GM10847 (cell line): ENCODE data around the gene RAB3IP.

Experiments
- POLR2A ChIP-seq: IDR thresholded peaks from 2 replicates; pipeline ENCODE4 v1.6.1; 2011; ENCODE audit not compliant: insufficient read length; ENCODE audit errors: extremely low read depth

RAB3IP gene, protein sequence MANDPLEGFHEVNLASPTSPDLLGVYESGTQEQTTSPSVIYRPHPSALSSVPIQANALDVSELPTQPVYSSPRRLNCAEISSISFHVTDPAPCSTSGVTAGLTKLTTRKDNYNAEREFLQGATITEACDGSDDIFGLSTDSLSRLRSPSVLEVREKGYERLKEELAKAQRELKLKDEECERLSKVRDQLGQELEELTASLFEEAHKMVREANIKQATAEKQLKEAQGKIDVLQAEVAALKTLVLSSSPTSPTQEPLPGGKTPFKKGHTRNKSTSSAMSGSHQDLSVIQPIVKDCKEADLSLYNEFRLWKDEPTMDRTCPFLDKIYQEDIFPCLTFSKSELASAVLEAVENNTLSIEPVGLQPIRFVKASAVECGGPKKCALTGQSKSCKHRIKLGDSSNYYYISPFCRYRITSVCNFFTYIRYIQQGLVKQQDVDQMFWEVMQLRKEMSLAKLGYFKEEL

GRCh38 chr12:69738351-69739286, at the start of gene RAB3IP:
Gene RAB3IP (plus strand): TSS chr12:69738860. CDS start chr12:69755409, 16,549 bp downstream.
- TF ChIP-seq POLR2A, result peak; percentile 49

GRCh38 chr12:69689638-69690037, 49.0 kb upstream of the RAB3IP start:
- no peak for TF ChIP-seq POLR2A

DNA sequence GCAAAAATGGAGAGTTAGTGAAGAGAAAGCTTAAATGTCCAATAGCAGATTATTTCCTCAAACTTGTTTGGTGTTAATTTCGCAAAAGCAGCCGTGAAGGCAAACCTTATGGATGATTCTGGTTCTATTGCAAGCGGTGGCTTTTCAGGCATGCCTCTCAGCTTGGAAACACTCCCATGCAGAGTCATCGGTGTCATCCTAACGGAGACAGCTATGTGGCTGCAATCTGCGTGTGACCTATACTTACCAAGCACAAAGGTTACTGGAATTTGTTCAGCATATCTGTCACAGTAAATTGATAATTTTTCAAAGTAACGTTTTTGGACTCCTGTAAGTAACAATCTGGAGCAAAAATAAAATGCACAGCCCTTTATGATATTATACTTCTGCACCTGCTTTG, 44.5 kb upstream of the RAB3IP start:
- TF ChIP-seq POLR2A, result no peak

DNA sequence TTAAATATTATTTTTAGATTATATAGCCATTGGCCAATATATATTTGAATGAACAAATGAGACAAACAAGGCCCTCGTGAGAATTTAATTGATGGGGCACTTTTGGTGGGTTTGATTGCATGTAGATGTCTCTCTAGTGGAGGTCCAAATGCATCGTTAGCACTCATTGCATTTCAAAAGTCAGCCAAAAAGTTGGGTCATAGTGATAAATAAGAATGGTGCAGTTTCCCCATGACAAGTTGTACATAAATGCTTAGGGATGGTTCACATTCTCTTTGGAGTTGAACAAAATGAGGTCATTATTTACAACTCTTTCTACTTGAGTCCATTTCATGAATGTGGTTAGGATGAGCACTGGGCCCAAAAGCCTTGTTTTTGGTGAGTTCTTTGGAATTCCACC, 40.6 kb upstream of the RAB3IP start:
- TF ChIP-seq POLR2A, result no peak

GRCh38 chr12:69698769-69699540, 39.7 kb upstream of the RAB3IP start, which contains the start of gene BEST3:
Gene BEST3 (minus strand): TSS chr12:69699303. CDS start chr12:69697798, 1,505 bp downstream.
- no peak for TF ChIP-seq POLR2A

DNA sequence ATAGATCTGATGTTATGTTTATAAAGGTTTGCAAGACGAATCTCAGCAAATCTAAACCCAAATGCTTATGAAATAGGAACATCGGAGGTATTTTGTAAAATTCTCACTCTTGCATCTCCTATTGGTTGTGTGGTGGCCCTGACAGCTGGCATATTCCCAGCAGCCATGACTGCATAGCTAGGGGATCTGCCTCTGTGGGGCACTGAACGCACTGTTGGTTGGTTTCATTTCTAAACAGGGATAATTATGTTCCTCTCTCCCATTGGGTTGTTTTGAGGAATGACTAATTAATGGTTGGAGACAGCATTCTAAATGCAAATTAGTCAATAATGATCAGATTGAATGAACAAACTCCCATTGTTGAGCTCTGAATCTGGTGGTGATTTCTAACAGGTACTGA, 36.8 kb upstream of the RAB3IP start:
- no peak for TF ChIP-seq POLR2A

DNA sequence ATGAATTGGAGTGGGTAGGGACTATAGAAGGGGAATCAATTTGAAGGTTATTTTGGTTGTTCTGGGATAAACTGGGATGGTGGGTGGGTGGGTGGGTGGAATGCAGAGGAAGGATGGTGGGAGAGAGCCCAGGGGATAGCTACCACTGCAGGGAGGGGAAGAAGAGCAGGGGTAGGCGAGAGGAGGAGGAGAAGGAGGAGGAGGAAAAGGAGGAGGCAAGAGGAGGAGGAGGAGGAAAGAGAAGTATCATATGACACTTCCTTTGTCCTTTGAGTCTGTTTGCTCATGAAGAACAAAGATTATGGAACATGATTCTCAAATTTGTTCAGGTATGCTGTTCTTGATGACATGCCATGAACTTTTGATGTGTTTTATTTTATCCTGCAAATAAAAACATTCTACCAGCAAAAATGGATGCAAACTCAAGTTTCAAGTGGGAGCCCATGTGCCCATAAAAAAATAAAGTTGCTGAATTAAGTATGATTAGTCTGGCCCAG, 35.5 kb upstream of the RAB3IP start:
- TF ChIP-seq POLR2A, result no peak

DNA sequence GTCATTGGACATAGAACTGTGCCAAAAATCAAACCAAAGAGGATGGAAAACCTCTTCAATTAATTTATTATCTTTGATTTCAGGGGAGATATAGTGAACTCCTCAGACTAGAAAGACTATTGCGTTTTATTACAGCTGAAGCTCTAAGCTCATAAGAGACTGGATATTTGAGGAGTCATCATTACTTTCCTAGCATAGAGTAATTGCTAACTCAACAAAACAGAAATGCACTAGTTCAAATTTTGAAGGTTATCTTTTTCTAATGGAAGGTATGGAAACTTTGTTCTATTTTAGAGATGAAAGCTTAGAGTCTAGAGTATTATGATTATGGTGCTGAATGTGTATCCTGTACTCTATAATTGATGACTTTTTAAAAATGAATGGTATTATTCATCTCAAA, 34.3 kb upstream of the RAB3IP start:
- TF ChIP-seq POLR2A, result no peak

GRCh38 chr12:69708649-69709048, 30.0 kb upstream of the RAB3IP start:
- TF ChIP-seq POLR2A, result no peak

- no peak for TF ChIP-seq POLR2A
Observed at GRCh38 chr12:69712826-69713225, 25.8 kb upstream of the RAB3IP start.

DNA sequence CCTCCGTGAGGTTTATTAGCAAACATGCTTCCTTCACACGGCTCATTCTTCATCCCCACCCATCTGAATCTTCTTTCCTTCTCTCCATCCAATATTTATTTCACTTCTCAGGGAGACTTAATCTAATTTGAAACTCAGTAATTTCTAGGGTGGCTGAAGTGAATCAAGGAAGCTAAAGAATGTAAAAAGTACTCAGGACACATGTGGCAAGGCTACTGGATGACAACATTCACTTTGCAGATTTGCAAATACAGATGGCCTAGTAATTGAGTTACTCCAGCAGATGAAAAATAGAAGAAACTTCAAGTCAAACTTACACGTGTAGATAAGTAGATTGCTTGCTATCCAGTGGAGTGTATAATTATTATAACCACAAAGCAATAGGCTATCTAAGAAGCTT, 24.1 kb upstream of the RAB3IP start:
- TF ChIP-seq POLR2A, result no peak

DNA sequence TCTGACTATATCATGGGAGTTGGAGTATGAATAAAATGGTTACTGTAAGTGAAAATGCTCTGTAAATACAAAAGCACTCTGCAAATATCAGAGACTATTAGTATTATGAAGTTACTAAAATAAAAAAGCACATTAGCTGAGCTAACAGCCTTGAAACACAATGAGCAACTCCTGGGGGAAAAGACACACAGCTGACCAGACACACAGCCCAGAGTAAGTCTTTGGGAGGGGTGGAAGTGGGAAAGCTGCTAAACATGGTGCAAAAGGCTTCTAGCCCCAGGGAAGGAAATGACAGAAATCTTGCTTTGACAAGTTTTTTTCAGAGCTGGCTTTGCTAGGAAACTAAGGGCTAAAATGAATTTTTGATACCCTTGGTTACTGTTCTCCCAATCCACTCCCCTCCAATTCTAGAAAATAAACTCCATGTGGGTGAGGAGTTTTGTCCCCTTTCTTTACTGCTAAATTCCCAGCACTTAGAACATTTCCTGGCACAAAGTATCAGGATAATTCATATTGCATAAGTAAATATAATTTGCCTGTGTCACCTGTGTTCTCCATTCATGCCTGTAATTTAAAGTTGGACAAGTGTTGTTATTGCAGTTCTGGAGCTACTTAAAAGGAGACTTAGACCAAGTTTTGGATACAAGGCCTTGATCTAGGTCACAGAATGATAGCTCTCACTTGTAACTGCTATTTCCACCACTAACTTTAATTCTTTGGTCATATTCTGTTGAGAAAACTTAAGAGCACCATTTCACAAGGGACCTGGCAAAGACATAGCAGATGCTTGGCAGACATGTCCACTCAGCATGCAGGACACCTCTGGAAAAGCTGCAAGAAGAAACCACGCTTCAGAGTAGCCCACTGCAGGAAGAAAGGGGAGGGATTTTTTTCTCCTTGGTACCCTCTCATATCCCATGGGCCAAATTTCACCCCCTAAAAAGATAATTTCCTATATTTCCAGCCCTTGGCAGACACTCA, 19.0 kb upstream of the RAB3IP start:
- TF ChIP-seq POLR2A, result no peak

- TF ChIP-seq POLR2A, result no peak
Observed at GRCh38 chr12:69720750-69721149, 17.9 kb upstream of the RAB3IP start.

- TF ChIP-seq POLR2A, result no peak
Observed at GRCh38 chr12:69726922-69727321, 11.7 kb upstream of the RAB3IP start.
